H1 (cell line): ENCODE measurements around the gene PAIP2. TPM values are rescaled to one million over a fixed set of nuclear protein-coding genes. Genes with fewer than 3 reads are reported as not detected.

Experiments
- CTCF ChIA-PET: fragments of 300-600 bp; sonication (Branson Sonifier 250); formaldehyde crosslinking; loops from one replicate; lab custom pipeline; 2021; ENCODE audit not compliant: partially characterized antibody; lab: Charles Lee
- POLR2A ChIA-PET: fragments of 300-600 bp; sonication (Branson Sonifier 250); formaldehyde crosslinking; loops from one replicate; lab custom pipeline; 2021; ENCODE audit warnings: inconsistent platforms; ENCODE audit not compliant: partially characterized antibody; lab: Charles Lee
- DNase-seq, 2 experiments: peaks; one replicate each; pipeline versions ENCODE4 v3.0.0 to v3.0.0-alpha.2; 2010 to 2022; ENCODE audit warnings: low spot score in 2 of 2, low read depth in 1 of 2, mixed read lengths in 1 of 2
- FAIRE-seq: peaks from 2 replicates; lab custom pipeline; 2011; peaks lifted over from hg19 to GRCh38; lab: Jason Lieb, UNC
- H2AFZ ChIP-seq: 2 replicates; pipeline ENCODE4 v1.8.1; 2012; ENCODE audit warnings: low read length, inconsistent platforms
- H2AK5ac ChIP-seq: 2 replicates; pipeline ENCODE4 v1.6.1; 2013; ENCODE audit warnings: low read depth, low read length
- H2BK120ac ChIP-seq: replicated peaks from 2 replicates; pipeline ENCODE3; 2013; ENCODE audit warnings: low read depth, low read length, inconsistent platforms
- H2BK12ac ChIP-seq: 2 replicates; pipeline ENCODE4 v1.6.1; 2013; ENCODE audit warnings: low read depth, low read length
- H2BK15ac ChIP-seq: 2 replicates; pipeline ENCODE4 v1.6.1; 2013; ENCODE audit warnings: low read length
- H2BK20ac ChIP-seq: 2 replicates; pipeline ENCODE4 v1.6.1; 2013; ENCODE audit warnings: low read length
- H2BK5ac ChIP-seq: 2 replicates; pipeline ENCODE4 v1.6.1; 2013; ENCODE audit warnings: low read depth, low read length
- H3K14ac ChIP-seq: 2 replicates; pipeline ENCODE4 v1.6.1; 2013; ENCODE audit warnings: inconsistent platforms; ENCODE audit not compliant: insufficient read length
- H3K18ac ChIP-seq: 2 replicates; pipeline ENCODE4 v1.6.1; 2013; ENCODE audit warnings: low read length; ENCODE audit errors: extremely low read depth
- H3K23ac ChIP-seq: 2 replicates; pipeline ENCODE4 v1.6.1; 2013; ENCODE audit warnings: inconsistent platforms; ENCODE audit not compliant: insufficient read length
- H3K23me2 ChIP-seq: 2 replicates; pipeline ENCODE4 v1.6.1; 2013; ENCODE audit warnings: low read depth, low read length
- H3K27ac ChIP-seq: 2 replicates; pipeline ENCODE4 v1.6.1; 2011; ENCODE audit warnings: low read depth, low read length, inconsistent platforms
- H3K27me3 ChIP-seq, 4 experiments: replicated peaks in 1 of 4; 1 replicate in 1 of 4; 2 replicates in 3 of 4; pipeline versions ENCODE4 v1.6.1 to v1.8.1; 2011 to 2013; ENCODE audit warnings: low read length in 3 of 4, mild to moderate bottlenecking in 3 of 4, inconsistent platforms in 2 of 4, mixed read lengths in 2 of 4, moderate library complexity in 1 of 4; ENCODE audit not compliant: control insufficient read depth in 3 of 4, insufficient read depth in 3 of 4; ENCODE audit errors: extremely low read depth in 1 of 4
- H3K36me3 ChIP-seq, 4 experiments: 2 replicates each; pipeline versions ENCODE4 v1.6.1 to v1.8.1; 2011 to 2013; ENCODE audit warnings: mild to moderate bottlenecking in 4 of 4, low read length in 3 of 4, moderate library complexity in 2 of 4, control low read depth in 1 of 4, inconsistent platforms in 1 of 4; ENCODE audit not compliant: insufficient read depth in 4 of 4, control insufficient read depth in 2 of 4
- H3K4ac ChIP-seq: replicated peaks from 2 replicates; pipeline ENCODE3; 2013; ENCODE audit warnings: low read length, low read depth, mixed read lengths, inconsistent platforms; ENCODE audit not compliant: insufficient read length
- H3K4me1 ChIP-seq, 4 experiments: replicated peaks in 1 of 4; 1 replicate in 1 of 4; 2 replicates in 3 of 4; pipeline versions ENCODE4 v1.6.1 to v1.8.1; 2011 to 2013; ENCODE audit warnings: low read length in 3 of 4, inconsistent platforms in 2 of 4, mixed read lengths in 1 of 4; ENCODE audit not compliant: insufficient read depth in 4 of 4, control insufficient read depth in 3 of 4
- H3K4me2 ChIP-seq, 2 experiments: 2 replicates each; pipeline versions ENCODE4 v1.6.1 to v1.8.1; 2011 to 2013; ENCODE audit warnings: low read depth in 2 of 2, low read length in 2 of 2, control low read depth in 1 of 2, inconsistent platforms in 1 of 2, mild to moderate bottlenecking in 1 of 2; ENCODE audit not compliant: insufficient read depth in 1 of 2
- H3K4me3 ChIP-seq, 4 experiments: fragments of 200-600, 300-600 bp in 1 of 4; sonication (generic), shearing (Covaris generic), sonication (Bioruptor Twin) in 1 of 4; 2 replicates each; pipeline versions ENCODE4 v1.5.1 to v1.8.1; 2011 to 2016; ENCODE audit warnings: low read length in 4 of 4, low read depth in 3 of 4, control low read depth in 2 of 4, inconsistent platforms in 2 of 4, mild to moderate bottlenecking in 2 of 4, mixed read lengths in 1 of 4, moderate library complexity in 1 of 4; ENCODE audit not compliant: insufficient read depth in 2 of 4; ENCODE audit errors: extremely low read depth in 1 of 4
- H3K56ac ChIP-seq: replicated peaks from 2 replicates; pipeline ENCODE3; 2013; ENCODE audit warnings: low read depth, mild to moderate bottlenecking, mixed read lengths, low read length, inconsistent platforms; ENCODE audit not compliant: insufficient read length
- H3K79me1 ChIP-seq: 2 replicates; pipeline ENCODE4 v1.6.1; 2013; ENCODE audit warnings: low read depth, low read length, control low read depth
- H3K79me2 ChIP-seq, 2 experiments: 2 replicates each; pipeline versions ENCODE4 v1.6.1 to v1.8.1; 2012 to 2013; ENCODE audit warnings: low read length in 2 of 2, mild to moderate bottlenecking in 2 of 2, inconsistent platforms in 1 of 2; ENCODE audit not compliant: insufficient read depth in 2 of 2, control insufficient read depth in 1 of 2
- H3K9ac ChIP-seq, 4 experiments: replicated peaks in 1 of 4; 1 replicate in 1 of 4; 2 replicates in 3 of 4; pipeline versions ENCODE4 v1.6.1 to v1.8.1; 2011 to 2013; ENCODE audit warnings: low read depth in 3 of 4, low read length in 3 of 4, control low read depth in 2 of 4, mild to moderate bottlenecking in 2 of 4, moderate library complexity in 2 of 4, inconsistent platforms in 1 of 4; ENCODE audit errors: extremely low read depth in 1 of 4
- H3K9me3 ChIP-seq, 2 experiments: 2 replicates each; pipeline versions ENCODE4 v1.6.1 to v1.8.1; 2012 to 2013; ENCODE audit warnings: mild to moderate bottlenecking in 2 of 2, moderate library complexity in 2 of 2, control low read depth in 1 of 2, inconsistent platforms in 1 of 2, low read depth in 1 of 2, low read length in 1 of 2, mixed read lengths in 1 of 2; ENCODE audit not compliant: insufficient read depth in 2 of 2
- H4K20me1 ChIP-seq, 2 experiments: replicated peaks in 1 of 2; 2 replicates each; pipeline versions ENCODE3 to v1.8.1; 2011 to 2013; ENCODE audit warnings: inconsistent platforms in 2 of 2, low read length in 2 of 2, mild to moderate bottlenecking in 1 of 2; ENCODE audit not compliant: insufficient read depth in 2 of 2, control insufficient read depth in 1 of 2
- H4K5ac ChIP-seq: 2 replicates; pipeline ENCODE4 v1.6.1; 2013; ENCODE audit warnings: low read length, low read depth, mixed read lengths, inconsistent platforms; ENCODE audit not compliant: insufficient read length
- H4K8ac ChIP-seq: 2 replicates; pipeline ENCODE4 v1.8.0; 2013; ENCODE audit warnings: mild to moderate bottlenecking, moderate library complexity, low read length, inconsistent platforms; ENCODE audit not compliant: insufficient read depth; ENCODE audit errors: extremely low read depth
- H4K91ac ChIP-seq: replicated peaks from 2 replicates; pipeline ENCODE3; 2013; ENCODE audit warnings: low read length, mixed read lengths, inconsistent platforms; ENCODE audit not compliant: insufficient read length
- BRCA1 ChIP-seq: IDR thresholded peaks from 2 replicates; pipeline ENCODE4 v1.6.1; 2012; ENCODE audit warnings: low read depth, low read length, improper control_type of control experiment
- CBX8 ChIP-seq: fragments of 300-800, 300-1000 bp; sonication (generic); IDR thresholded peaks from 2 replicates; pipeline ENCODE4 v1.7.1; 2016; ENCODE audit warnings: low read depth, low read length, borderline replicate concordance
- CHD2 ChIP-seq: IDR thresholded peaks from 2 replicates; pipeline ENCODE4 v1.6.1; 2012; ENCODE audit warnings: low read length, improper control_type of control experiment
- EZH2 ChIP-seq: fragments of 200-600 bp; sonication (generic); IDR thresholded peaks from 2 replicates; pipeline ENCODE4 v1.7.1; 2012; ENCODE audit warnings: low read depth, mild to moderate bottlenecking, moderate library complexity, low read length, inconsistent platforms; ENCODE audit not compliant: severe bottlenecking
- KDM4A ChIP-seq: IDR thresholded peaks from one replicate; pipeline ENCODE4 v1.7.1; 2012; ENCODE audit warnings: low read depth, mild to moderate bottlenecking, moderate library complexity, low read length, inconsistent platforms; ENCODE audit not compliant: severe bottlenecking
- POLR2A ChIP-seq, 2 experiments: IDR thresholded peaks; 1 replicate in 1 of 2; 2 replicates in 1 of 2; pipeline ENCODE4 v1.6.1; 2011; ENCODE audit warnings: low read depth in 2 of 2, low read length in 2 of 2, mild to moderate bottlenecking in 2 of 2; ENCODE audit errors: control extremely low read depth in 1 of 2
- SIN3A ChIP-seq, 2 experiments: IDR thresholded peaks in 1 of 2; conservative IDR thresholded peaks in 1 of 2; 2 replicates each; pipeline ENCODE4 v1.6.1; 2011 to 2012; ENCODE audit warnings: low read length in 2 of 2, improper control_type of control experiment in 1 of 2, low read depth in 1 of 2, mild to moderate bottlenecking in 1 of 2
- SP1 ChIP-seq: IDR thresholded peaks from 2 replicates; pipeline ENCODE4 v1.6.1; 2011; ENCODE audit warnings: low read depth, low read length
- SUZ12 ChIP-seq: fragments of 200-600 bp; sonication (generic); IDR thresholded peaks from 2 replicates; pipeline ENCODE4 v1.6.1; 2012; ENCODE audit warnings: mild to moderate bottlenecking, inconsistent platforms, low read length, moderate library complexity, mixed read lengths
- TAF1 ChIP-seq: IDR thresholded peaks from 2 replicates; pipeline ENCODE4 v1.6.1; 2011; ENCODE audit warnings: mild to moderate bottlenecking, low read depth, low read length
- WGBS, 2 experiments: shearing (Covaris generic) in 1 of 2; methylation state at CpG; one replicate each; pipeline versions ENCODE4 v1.1.6 to v1.1.7; 2013 to 2015; ENCODE audit warnings: low lambda C conversion rate in 2 of 2, mixed read lengths in 2 of 2, inconsistent platforms in 1 of 2, low coverage in 1 of 2, missing lambda C conversion rate in 1 of 2; ENCODE audit not compliant: insufficient replicate concordance in 2 of 2, insufficient coverage in 1 of 2, insufficient read length in 1 of 2; ENCODE audit errors: extremely low coverage in 1 of 2, missing lambda C conversion rate in 1 of 2; 5-methylcytosine and 5-hydroxymethylcytosine counted together
- polyA plus RNA-seq, 7 experiments: library from polyadenylated mRNA; depleted of rRNA in 3 of 7; stranded (reverse) in 5 of 7; unstranded in 2 of 7; fragments of >200 nt in 5 of 7; fragments of 200-250 nt in 2 of 7; gene quantifications; 1 replicate in 5 of 7; 2 replicates in 1 of 7; 4 replicates in 1 of 7; pipeline versions ENCODE4 v1.2.1 to v1.2.3, GENCODE V29; 2011 to 2013; ENCODE audit warnings: missing spikeins in 2 of 7, mixed read lengths in 2 of 7
- total RNA-seq: library from RNA; stranded (reverse); fragmentation: NEBNext Ultra II Directional; extraction: Animal tissue kit (Norgen Biotek cat#: 25700); gene quantifications from 2 replicates; pipeline ENCODE4 v1.2.1, GENCODE V29; 2021

PAIP2 gene
- total and polyA plus RNA-seq, 2 of the 8 experiments (the other 6 are each of a cell fraction or from before 2014, with no cell fraction given) = 87.6 to 162 TPM

- Histone ChIP-seq H3K4me2 (peak overlapping the region; percentile 82 to 85), H3K4me1 (peaks cover 0 to 32% (median 15%) of the 10 kb centered on the region in 4 experiments; a peak in 6 of 7 replicates), H3K9me3 (no peaks in the 10 kb centered on the region), H3K4ac (no peak overlapping the region), H3K23me2 (peaks cover 27% of the 10 kb centered on the region; the same call in 1 of the 2 replicates), H4K91ac (peak overlapping the region; percentile 62), H3K18ac (peak overlapping the region; percentile 71), H3K4me3 (peak overlapping the region; percentile 42 to 68 (median 54)), H2BK5ac (no peak overlapping the region), H3K79me2 (no peaks in the 10 kb centered on the region), H2AFZ (peak overlapping the region; percentile 56; the same call in 1 of the 2 replicates), H3K27me3 (peaks cover 14 to 34% (median 28%) of the 10 kb centered on the region in 4 experiments; a peak in 6 of 7 replicates), H3K23ac (no peak overlapping the region), H2BK20ac (no peak overlapping the region), H3K9ac (peak overlapping the region in 3 of 4 experiments; percentile 3 to 32 (median 25); a peak in 4 of 7 replicates), H3K27ac (no peak overlapping the region), H4K20me1 (peaks cover 0 to 3% of the 10 kb centered on the region in 2 experiments), H2BK12ac (no peak overlapping the region), H3K56ac (no peak overlapping the region), H2AK5ac (peak overlapping the region; percentile 28; the same call in 1 of the 2 replicates), H4K8ac (peak overlapping the region; percentile 74; the same call in 1 of the 2 replicates), H3K14ac (no peak overlapping the region), H2BK120ac (no peak overlapping the region), H4K5ac (no peak overlapping the region), H3K36me3 (no peaks in the 10 kb centered on the region), H2BK15ac (0 out of 2 replicates have a peak overlapping the region, but pooled peaks have one; percentile 40), H3K79me1 (no peaks in the 10 kb centered on the region)
- FAIRE-seq = no peak
- 10% methylated on average over 44 of the region's 49 CpGs; no CpG with 5 or more reads in 1 of the 2 experiments for whole genome bisulfite sequencing, 2 experiments
- DNase-seq = peak in 1 of 2 experiments; percentile 72
- ChIA-PET POLR2A (interaction anchor here (0.8 to 3.9 kb wide), 11 partner anchors 9 to 100 kb away, joined by 3 to 25 read pairs (median 3); partner anchors contain the start of gene MATR3), CTCF (interaction anchor here (0.5 to 3.1 kb wide), 7 partner anchors 9 to 907 kb away, joined by 3 to 16 read pairs (median 3); partner anchors contain the start of gene SPATA24)
- TF ChIP-seq TAF1 = 0 out of 2 replicates have a peak, but pooled peaks have one; percentile 17
- TF ChIP-seq POLR2A (IDR thresholded peaks at IDR 0.05; ENCODE audit: control extremely low read depth in 1 of 2, low read depth in 2 of 2, low read length in 2 of 2) = peak in 1 of 2 experiments; percentile 23; a peak in 1 of 3 replicates
- TF ChIP-seq SUZ12 = peak; percentile 71; the same call in 1 of the 2 replicates
- no peak for TF ChIP-seq KDM4A
- peak; percentile 57 for TF ChIP-seq EZH2
- TF ChIP-seq SIN3A (conservative IDR thresholded peaks at IDR 0.05 in 1 of 2, IDR thresholded peaks at IDR 0.05 in 1 of 2; ENCODE audit: low read depth in 1 of 2, low read length in 2 of 2) = no peak; a peak in 1 of 4 replicates
- peak; percentile 80 for TF ChIP-seq CHD2
- no peak for TF ChIP-seq SP1
- TF ChIP-seq BRCA1 = peak; percentile 31; the same call in 1 of the 2 replicates
- TF ChIP-seq CBX8 = no peak
Observed at GRCh38 chr5:139393497-139394122, 52.0 kb downstream of the PAIP2 start.
